OCI-LY3 (cell line): Measurements from ENCODE around the gene RAPSN.

Source experiments
- H2AFZ ChIP-seq: fragments of 200-600, 300-600 bp; shearing (Covaris generic); 2 replicates; pipeline ENCODE4 v1.6.0; 2014; ENCODE audit warnings: antibody characterized with exemption, low read depth, low read length
- H3K27ac ChIP-seq: fragments of 200-600, 300-600 bp; sonication (generic); 2 replicates; pipeline ENCODE4 v1.5.1; 2014; ENCODE audit warnings: mild to moderate bottlenecking, low read length, moderate library complexity, mixed read lengths
- H3K27me3 ChIP-seq: fragments of 200-600, 300-600 bp; sonication (generic); 2 replicates; pipeline ENCODE4 v1.6.1; 2014; ENCODE audit warnings: low read depth, low read length, mixed read lengths
- H3K36me3 ChIP-seq: fragments of 200-600, 300-600 bp; sonication (generic); replicated peaks from 2 replicates; pipeline ENCODE3; 2014; ENCODE audit warnings: low read depth, low read length, mixed read lengths
- H3K4me1 ChIP-seq: fragments of 300-600, 200-600 bp; sonication (generic); 2 replicates; pipeline ENCODE4 v1.6.1; 2014; ENCODE audit warnings: low read length, mixed read lengths
- H3K4me2 ChIP-seq: fragments of 200-600, 300-600 bp; sonication (generic); 2 replicates; pipeline ENCODE4 v1.6.1; 2014; ENCODE audit warnings: low read length, mixed read lengths
- H3K4me3 ChIP-seq: fragments of 300-600, 200-600 bp; sonication (generic); 2 replicates; pipeline ENCODE4 v1.5.1; 2014; ENCODE audit warnings: antibody characterized with exemption, mild to moderate bottlenecking, low read length, moderate library complexity
- H3K79me2 ChIP-seq: fragments of 300-600, 200-600 bp; shearing (Covaris generic); 2 replicates; pipeline ENCODE4 v1.6.1; 2014; ENCODE audit warnings: mild to moderate bottlenecking, low read length, mixed read lengths
- H3K9ac ChIP-seq: fragments of 300-600, 200-600 bp; shearing (Covaris generic); 2 replicates; pipeline ENCODE4 v1.6.0; 2014; ENCODE audit warnings: mild to moderate bottlenecking, low read length, moderate library complexity
- H3K9me3 ChIP-seq: fragments of 200-600, 300-600 bp; shearing (Covaris generic); 2 replicates; pipeline ENCODE4 v1.6.1; 2014; ENCODE audit warnings: low read length, mixed read lengths; ENCODE audit not compliant: insufficient read depth
- H4K20me1 ChIP-seq: fragments of 200-600, 300-600 bp; sonication (generic); 2 replicates; pipeline ENCODE4 v1.6.1; 2016; ENCODE audit warnings: low read length, mixed read lengths; ENCODE audit not compliant: insufficient read depth
- EZH2phosphoT487 ChIP-seq: fragments of 200-600 bp; shearing (Covaris generic); IDR thresholded peaks from 2 replicates; pipeline ENCODE4 v1.6.1; 2018; ENCODE audit warnings: antibody characterized with exemption, mixed run types, low read depth
- TF ChIP-seq, protein P1 (sequence below): fragments of 200-600, 300-600 bp; sonication (generic); IDR thresholded peaks from 2 replicates; pipeline ENCODE4 v1.5.1; 2014; ENCODE audit warnings: antibody characterized with exemption, low read length, low read depth

Gene RAPSN

DNA sequence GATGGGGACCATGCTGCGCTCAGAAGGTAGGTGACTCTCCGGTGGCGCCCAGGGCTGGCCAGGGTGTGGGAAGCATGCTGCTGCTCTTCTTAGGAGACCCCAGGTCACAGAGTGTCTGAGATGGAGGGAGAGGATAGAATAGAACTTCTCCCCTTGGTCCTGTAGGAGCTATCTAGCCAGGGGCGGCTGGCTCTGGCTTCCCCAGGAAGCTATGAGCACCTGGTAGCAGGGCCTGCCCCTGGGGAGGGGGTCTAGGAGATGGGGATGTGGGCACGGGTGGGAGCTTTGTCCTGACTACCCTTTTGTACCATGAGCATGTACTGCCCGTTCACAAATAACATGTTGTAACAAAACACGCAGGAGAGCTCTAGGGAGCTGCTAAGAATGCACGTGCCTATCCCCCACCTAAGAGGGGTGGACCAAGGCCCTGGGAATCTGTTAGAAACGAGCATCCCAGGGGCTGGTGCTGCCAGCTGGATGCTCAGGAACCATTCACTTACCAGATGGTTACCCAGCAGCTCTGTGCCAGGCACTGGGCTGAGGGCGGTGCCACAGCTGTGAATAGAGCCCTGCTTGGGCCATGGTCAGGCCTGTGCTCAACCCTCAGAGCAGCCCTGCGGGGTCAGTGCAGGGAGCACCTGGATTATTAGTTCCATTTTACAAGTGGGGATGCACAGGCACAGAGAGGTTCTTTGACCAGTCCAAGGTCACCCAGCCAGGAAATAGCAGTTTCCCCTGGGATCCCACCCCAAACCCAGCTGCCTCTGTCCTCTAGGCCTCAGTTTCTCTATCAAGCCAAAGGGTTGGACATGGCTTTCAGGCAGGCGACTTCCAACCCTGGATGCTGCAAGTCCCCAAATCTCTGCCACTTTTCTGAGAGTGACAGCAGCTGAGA, 38.3 kb downstream of the RAPSN start:
- no peaks in the 10 kb centered on the region for H3K9me3 ChIP-seq
- H3K4me1 ChIP-seq = peaks cover 19% of the 10 kb centered on the region
- H2AFZ ChIP-seq = no peak overlapping the region
- no peak overlapping the region for H3K27ac ChIP-seq
- no peak overlapping the region for H3K9ac ChIP-seq
- no peaks in the 10 kb centered on the region for H3K79me2 ChIP-seq
- H4K20me1 ChIP-seq = no peaks in the 10 kb centered on the region
- no peak overlapping the region for H3K4me3 ChIP-seq
- no peak overlapping the region for H3K4me2 ChIP-seq
- TF ChIP-seq EZH2phosphoT487 = no peak
- TF ChIP-seq, protein P1, sequence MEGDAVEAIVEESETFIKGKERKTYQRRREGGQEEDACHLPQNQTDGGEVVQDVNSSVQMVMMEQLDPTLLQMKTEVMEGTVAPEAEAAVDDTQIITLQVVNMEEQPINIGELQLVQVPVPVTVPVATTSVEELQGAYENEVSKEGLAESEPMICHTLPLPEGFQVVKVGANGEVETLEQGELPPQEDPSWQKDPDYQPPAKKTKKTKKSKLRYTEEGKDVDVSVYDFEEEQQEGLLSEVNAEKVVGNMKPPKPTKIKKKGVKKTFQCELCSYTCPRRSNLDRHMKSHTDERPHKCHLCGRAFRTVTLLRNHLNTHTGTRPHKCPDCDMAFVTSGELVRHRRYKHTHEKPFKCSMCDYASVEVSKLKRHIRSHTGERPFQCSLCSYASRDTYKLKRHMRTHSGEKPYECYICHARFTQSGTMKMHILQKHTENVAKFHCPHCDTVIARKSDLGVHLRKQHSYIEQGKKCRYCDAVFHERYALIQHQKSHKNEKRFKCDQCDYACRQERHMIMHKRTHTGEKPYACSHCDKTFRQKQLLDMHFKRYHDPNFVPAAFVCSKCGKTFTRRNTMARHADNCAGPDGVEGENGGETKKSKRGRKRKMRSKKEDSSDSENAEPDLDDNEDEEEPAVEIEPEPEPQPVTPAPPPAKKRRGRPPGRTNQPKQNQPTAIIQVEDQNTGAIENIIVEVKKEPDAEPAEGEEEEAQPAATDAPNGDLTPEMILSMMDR = no peak
- H3K27me3 ChIP-seq = no peaks in the 10 kb centered on the region
- no peaks in the 10 kb centered on the region for H3K36me3 ChIP-seq

DNA sequence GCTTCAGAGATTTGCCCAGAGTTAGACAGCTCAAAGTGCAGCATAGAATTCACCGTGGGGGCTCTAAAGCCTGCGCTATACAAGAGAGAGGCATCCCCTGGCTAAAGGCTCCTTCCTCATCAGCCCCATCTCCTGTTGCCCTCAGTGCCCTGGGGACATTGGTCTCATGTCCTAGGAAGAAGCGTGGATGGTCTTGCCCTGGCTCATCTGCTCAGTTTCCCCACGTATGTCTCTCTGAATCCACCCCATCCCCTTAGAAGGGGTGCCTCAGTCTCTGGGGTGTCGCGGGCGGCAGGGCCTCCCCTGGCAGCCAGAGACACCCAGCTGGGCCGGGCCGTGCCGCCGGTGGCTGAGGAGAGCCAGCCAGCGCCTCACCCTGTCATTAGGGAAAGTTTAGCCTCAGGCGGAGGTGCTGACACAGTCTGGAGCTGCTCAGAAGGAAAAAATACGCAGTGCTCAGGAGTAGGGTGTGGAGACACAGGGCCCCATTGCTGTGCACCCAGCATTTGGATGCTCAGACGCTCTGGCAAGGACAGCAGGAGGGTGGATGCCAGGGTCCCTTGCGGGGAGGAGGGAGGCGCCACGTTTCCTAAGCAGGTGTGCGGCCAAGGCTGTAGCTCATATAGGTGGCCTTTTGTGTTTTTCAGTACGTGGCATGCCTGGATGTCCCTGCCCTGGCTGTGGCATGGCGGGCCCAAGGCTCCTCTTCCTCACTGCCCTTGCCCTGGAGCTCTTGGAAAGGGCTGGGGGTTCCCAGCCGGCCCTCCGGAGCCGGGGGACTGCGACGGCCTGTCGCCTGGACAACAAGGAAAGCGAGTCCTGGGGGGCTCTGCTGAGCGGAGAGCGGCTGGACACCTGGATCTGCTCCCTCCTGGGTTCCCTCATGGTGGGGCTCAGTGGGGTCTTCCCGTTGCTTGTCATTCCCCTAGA, 39.2 kb downstream of the RAPSN start:
- Histone ChIP-seq H3K4me1 (peaks cover 19% of the 10 kb centered on the region), H3K79me2 (no peaks in the 10 kb centered on the region), H3K9me3 (no peaks in the 10 kb centered on the region), H3K27ac (no peak overlapping the region), H4K20me1 (no peaks in the 10 kb centered on the region), H3K4me3 (peak overlapping the region; percentile 99), H3K9ac (peak overlapping the region; percentile 94; the same call in 1 of the 2 replicates), H3K27me3 (no peaks in the 10 kb centered on the region), H3K36me3 (no peaks in the 10 kb centered on the region), H3K4me2 (peak overlapping the region; percentile 99), H2AFZ (no peak overlapping the region)
- TF ChIP-seq, protein P1 = no peak
- no peak for TF ChIP-seq EZH2phosphoT487

DNA sequence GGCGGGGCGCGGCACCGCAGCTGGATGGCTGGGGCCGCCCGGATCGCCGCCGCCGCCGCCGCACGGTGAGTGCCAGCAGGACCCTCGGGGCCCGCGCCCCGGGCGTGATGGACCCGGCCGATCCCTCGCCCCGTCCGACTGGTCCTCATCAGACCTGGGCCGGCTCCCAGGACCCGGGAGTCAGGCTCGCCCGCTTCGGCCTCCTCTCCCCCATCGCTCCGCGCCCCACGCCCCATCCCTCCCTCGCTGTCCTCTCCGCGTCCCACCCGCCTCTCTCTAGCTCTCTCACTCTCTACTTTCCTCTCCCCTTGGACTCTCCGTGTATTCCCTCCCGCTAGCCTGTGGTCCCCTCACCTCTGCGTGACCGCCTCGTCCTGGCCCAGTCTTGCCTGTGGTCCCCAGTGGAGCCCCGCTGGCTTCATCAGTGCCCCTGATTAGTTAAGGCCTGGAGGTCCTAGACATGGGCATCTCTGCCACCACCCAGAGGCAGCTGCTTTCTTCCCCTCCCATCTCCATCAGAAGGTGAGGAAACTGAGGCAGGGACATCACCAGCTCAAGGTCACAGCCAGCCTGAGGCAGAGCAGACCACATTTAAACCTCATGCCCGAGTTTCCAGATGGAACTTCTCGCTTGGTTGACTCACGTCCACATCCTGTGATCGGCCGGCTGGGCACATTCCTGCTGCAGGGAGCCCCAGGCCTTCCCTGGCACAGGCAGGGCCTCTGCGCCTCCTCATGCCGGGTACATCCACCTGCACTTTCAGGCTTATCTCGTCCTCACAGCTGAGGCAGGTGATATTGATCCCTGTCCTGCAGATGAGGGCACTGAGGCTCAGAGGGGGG, 40.1 kb downstream of the RAPSN start:
- H3K79me2 ChIP-seq = no peaks in the 10 kb centered on the region
- peaks cover 19% of the 10 kb centered on the region for H3K4me1 ChIP-seq
- H3K27me3 ChIP-seq = no peaks in the 10 kb centered on the region
- peak overlapping the region; percentile 94 for H3K9ac ChIP-seq
- TF ChIP-seq EZH2phosphoT487 = no peak
- TF ChIP-seq, protein P1 = no peak
- peak overlapping the region; percentile 99 for H3K4me3 ChIP-seq
- H3K27ac ChIP-seq = peak overlapping the region; percentile 29
- peak overlapping the region; percentile 99 for H3K4me2 ChIP-seq
- H3K36me3 ChIP-seq = no peaks in the 10 kb centered on the region
- H3K9me3 ChIP-seq = no peaks in the 10 kb centered on the region
- H2AFZ ChIP-seq = peak overlapping the region; percentile 61; the same call in 1 of the 2 replicates
- no peaks in the 10 kb centered on the region for H4K20me1 ChIP-seq
